AG09309 (cell line): ENCODE measurements around the gene TSPAN2.
A peak's percentile ranks its signal among the peaks of the same experiment; 100 is the strongest.

Experiments
- DNase-seq: peaks from one replicate; pipeline ENCODE4 v3.0.0-alpha.2; 2010; ENCODE audit warnings: low read depth
- H3K4me3 ChIP-seq: 2 replicates; pipeline ENCODE4 v1.5.1; 2011; ENCODE audit warnings: mild to moderate bottlenecking, low read depth, low read length, moderate library complexity; ENCODE audit not compliant: control insufficient read depth
- CTCF ChIP-seq: IDR thresholded peaks from 2 replicates; pipeline ENCODE4 v1.5.1; 2011; ENCODE audit warnings: mild to moderate bottlenecking, low read depth, low read length, inconsistent platforms; ENCODE audit not compliant: insufficient read depth, control insufficient read depth; ENCODE audit errors: missing control alignments

The TSPAN2 gene

GRCh38 chr1:115089420-115090185 is at the start of gene TSPAN2:
Gene TSPAN2, minus strand, starts transcription at chr1:115089503. Its CDS starts 71 bp downstream, at chr1:115089432.
- TF ChIP-seq CTCF, result peak; percentile 40
- DNase-seq, result no peak
- H3K4me3 ChIP-seq, result peak within 1 kb of the TSS; percentile 63

- H3K4me3 ChIP-seq, result no peak overlapping the region
- TF ChIP-seq CTCF, result peak; percentile 93
- DNase-seq, result peak; percentile 82
Measured at GRCh38 chr1:115138973-115139372, 49.7 kb upstream of the TSPAN2 start.

- DNase-seq, result no peak
- H3K4me3 ChIP-seq, result no peak overlapping the region
- TF ChIP-seq CTCF, result no peak
Measured at GRCh38 chr1:115138271-115138670, 49.0 kb upstream of the TSPAN2 start.

- H3K4me3 ChIP-seq, result no peak overlapping the region
- TF ChIP-seq CTCF, result no peak
- DNase-seq, result no peak
Measured at GRCh38 chr1:115137191-115137590, 47.9 kb upstream of the TSPAN2 start.

- DNase-seq, result no peak
- no peak overlapping the region for H3K4me3 ChIP-seq
- no peak for TF ChIP-seq CTCF
Measured at GRCh38 chr1:115136706-115137105, 47.4 kb upstream of the TSPAN2 start.

GRCh38 chr1:115136106-115136505 is 46.8 kb upstream of the TSPAN2 start:
- no peak overlapping the region for H3K4me3 ChIP-seq
- no peak for TF ChIP-seq CTCF
- DNase-seq, result no peak
